Kidney (tissue), 14 donors: ENCODE measurements around the gene ROMO1. TPM values are rescaled to one million over a fixed set of nuclear protein-coding genes. Genes with fewer than 3 reads are reported as not detected.

Experiments used
- DNase-seq, 5 donors: peaks; one replicate each; pipeline ENCODE4 v3.0.0-alpha.2; 2013 to 2020
- FAIRE-seq: peaks from 2 replicates; lab custom pipeline; 2012; peaks lifted over from hg19 to GRCh38; lab: Jason Lieb, UNC
- H3K27ac ChIP-seq, 2 donors: one replicate each; pipeline ENCODE4 v1.7.0; 2013; ENCODE audit warnings: low read depth in 2 of 2, low read length in 2 of 2, inconsistent platforms in 1 of 2
- H3K27me3 ChIP-seq: one replicate; pipeline ENCODE4 v1.7.1; 2013; ENCODE audit warnings: low read length, inconsistent platforms; ENCODE audit not compliant: control insufficient read depth, insufficient read depth
- H3K36me3 ChIP-seq, 3 donors: one replicate each; pipeline versions ENCODE4 v1.7.0 to v1.7.1; 2013; ENCODE audit warnings: low read length in 3 of 3, control low read depth in 1 of 3, inconsistent platforms in 1 of 3; ENCODE audit not compliant: insufficient read depth in 3 of 3, control insufficient read depth in 2 of 3
- H3K4me1 ChIP-seq, 3 donors: one replicate each; pipeline versions ENCODE4 v1.7.0 to v1.7.1; 2013; ENCODE audit warnings: low read length in 3 of 3, inconsistent platforms in 1 of 3, low read depth in 1 of 3; ENCODE audit not compliant: control insufficient read depth in 2 of 3, insufficient read depth in 2 of 3
- H3K4me3 ChIP-seq, 3 donors: one replicate each; pipeline versions ENCODE4 v1.7.0 to v1.8.1; 2013; ENCODE audit warnings: low read length in 3 of 3, control low read depth in 1 of 3, inconsistent platforms in 1 of 3
- H3K9ac ChIP-seq, 3 donors: one replicate each; pipeline versions ENCODE4 v1.7.0 to v1.7.1; 2013; ENCODE audit warnings: low read length in 3 of 3, control low read depth in 1 of 3, inconsistent platforms in 1 of 3
- H3K9me3 ChIP-seq, 3 donors: one replicate each; pipeline versions ENCODE4 v1.7.0 to v1.7.1; 2013; ENCODE audit warnings: low read length in 3 of 3, control low read depth in 1 of 3, inconsistent platforms in 1 of 3; ENCODE audit not compliant: control insufficient read depth in 2 of 3, insufficient read depth in 1 of 3
- CTCF ChIP-seq: IDR thresholded peaks from 3 replicates; pipeline ENCODE4 v1.5.1; 2012; ENCODE audit warnings: mild to moderate bottlenecking, moderate library complexity, borderline replicate concordance; ENCODE audit not compliant: insufficient read depth; ENCODE audit errors: extremely low read depth
- intact Hi-C: fragments of 100-400 bp; cut with DNase I; formaldehyde crosslinking; loops from one replicate; pipeline ENCODE4 v1.11.1; 2022
- polyA plus RNA-seq: library from polyadenylated mRNA; stranded (reverse); fragments of 350-450 nt; fragmentation: Illumina TruSeq; extraction: RNeasy Lipid Tissue Mini Kit (QIAGEN cat#74804); gene quantifications from one replicate; pipeline ENCODE4 v1.2.3, GENCODE V29; 2014; ENCODE audit warnings: low read depth, low replicate concordance; ENCODE audit not compliant: insufficient read depth
- total RNA-seq: library from RNA; stranded (reverse); fragmentation: NEBNext Ultra II Directional; extraction: Animal tissue kit (Norgen Biotek cat#: 25700); gene quantifications from one replicate; pipeline ENCODE4 v1.2.1, GENCODE V29; 2021
- donor health status: control.
- donor health status: control.
- donor health status: control.
- donor health status: control.
- donor health status: control.
- donor health status: DM: yes; HTN: yes; CAD: no.
- donor health status: Normal renal cell carcinoma (clear cell type).

ROMO1 gene
- total and polyA plus RNA-seq, 2 donors from 2014 or later = 141 to 408 TPM

GRCh38 chr20:35697696-35698297, 1.4 kb upstream of the ROMO1 start:
- Histone ChIP-seq H3K9ac (peak overlapping the region in 1 of 3 donors; percentile 33), H3K27me3 (no peaks in the 10 kb centered on the region), H3K4me1 (peaks cover 2 to 18% (median 15%) of the 10 kb centered on the region in 3 donors), H3K36me3 (peaks cover 0 to 14% (median 12%) of the 10 kb centered on the region in 3 donors), H3K9me3 (no peaks in the 10 kb centered on the region), H3K4me3 (peak overlapping the region in 2 of 3 donors; percentile 96 to 98), H3K27ac (no peak overlapping the region)
- DNase-seq = no peak
- no peak for FAIRE-seq
- TF ChIP-seq CTCF = no peak
- intact Hi-C loops = no loop called here

- H3K9me3 ChIP-seq = no peaks in the 10 kb centered on the region
- peak overlapping the region; percentile 75 to 98 (median 96) for H3K4me3 ChIP-seq
- TF ChIP-seq CTCF = no peak
- H3K27me3 ChIP-seq = no peaks in the 10 kb centered on the region
- peak overlapping the region; percentile 75 to 78 for H3K27ac ChIP-seq
- intact Hi-C loops = no loop called here
- peak in 3 of 5 donors; percentile 21 to 76 (median 48) for DNase-seq
- H3K9ac ChIP-seq = peak overlapping the region; percentile 56 to 84 (median 74)
- FAIRE-seq = no peak
- H3K4me1 ChIP-seq = peaks cover 2 to 18% (median 15%) of the 10 kb centered on the region in 3 donors
- peaks cover 0 to 17% (median 15%) of the 10 kb centered on the region in 3 donors for H3K36me3 ChIP-seq
Measured at GRCh38 chr20:35698298-35699126, 693 bp upstream of the ROMO1 start.

- DNase-seq (no peak), FAIRE-seq (no peak)
- Histone ChIP-seq H3K36me3 (peaks cover 10 to 29% (median 26%) of the 10 kb centered on the region in 3 donors), H3K27ac (peak overlapping the region in 1 of 2 donors; percentile 78), H3K9ac (peak overlapping the region; percentile 18 to 74 (median 61)), H3K4me3 (peak overlapping the region; percentile 75 to 98 (median 96)), H3K9me3 (no peaks in the 10 kb centered on the region), H3K27me3 (no peaks in the 10 kb centered on the region), H3K4me1 (peaks cover 2 to 18% (median 15%) of the 10 kb centered on the region in 3 donors)
- intact Hi-C loops = no loop called here
- TF ChIP-seq CTCF = no peak
Measured at GRCh38 chr20:35699957-35700624, 886 bp downstream of the ROMO1 start.
